HG03521 (cell line): ENCODE results near the gene COPS3.

ENCODE experiments used
- ATAC-seq: cut with Tn5 transposase; IDR thresholded peaks from one replicate; pipeline ENCODE4 v1.9.1; 2021; ENCODE audit warnings: mild to moderate bottlenecking, moderate library complexity; ENCODE audit not compliant: unreplicated experiment

Gene COPS3

DNA sequence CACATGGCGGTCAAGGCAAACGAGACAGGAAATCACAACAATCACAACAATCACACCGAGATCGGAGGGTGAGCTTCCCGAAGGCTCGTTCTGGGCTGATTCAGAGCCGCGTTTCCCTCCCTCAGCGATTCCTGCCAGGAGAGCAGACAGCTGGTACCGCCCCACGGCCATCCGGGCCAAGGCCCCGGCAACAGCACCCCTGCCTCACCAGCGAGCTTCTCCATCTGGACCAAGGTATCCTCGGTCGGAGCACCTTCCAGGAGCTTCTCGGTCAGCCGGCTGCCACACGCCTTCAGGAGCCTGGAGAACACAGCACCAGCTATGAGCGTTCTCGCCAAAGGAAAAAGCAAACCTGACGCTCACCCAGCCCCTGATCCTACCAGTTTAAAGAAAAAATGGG is 59.7 kb downstream of the COPS3 start:
- ATAC-seq: no peak

DNA sequence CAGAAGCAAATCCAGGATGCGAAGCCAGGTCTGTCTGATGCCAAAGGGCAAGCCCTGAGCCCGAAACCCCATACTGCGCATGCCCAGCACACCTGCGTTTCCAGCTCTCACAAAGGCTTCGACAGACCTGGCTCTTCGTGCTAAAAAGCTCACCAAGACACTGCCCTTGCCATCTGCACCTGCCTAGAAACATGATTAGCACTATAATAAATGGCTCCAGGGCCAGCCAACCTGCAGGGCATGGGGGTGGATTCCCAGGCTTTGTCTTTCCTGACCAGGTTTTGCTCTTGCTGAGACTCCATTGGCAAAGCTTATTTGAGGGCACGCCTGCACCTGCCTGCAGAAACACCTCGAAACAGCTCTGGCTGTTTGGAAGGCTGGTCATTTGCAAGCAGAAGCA is 60.5 kb downstream of the COPS3 start:
- ATAC-seq: no peak

DNA sequence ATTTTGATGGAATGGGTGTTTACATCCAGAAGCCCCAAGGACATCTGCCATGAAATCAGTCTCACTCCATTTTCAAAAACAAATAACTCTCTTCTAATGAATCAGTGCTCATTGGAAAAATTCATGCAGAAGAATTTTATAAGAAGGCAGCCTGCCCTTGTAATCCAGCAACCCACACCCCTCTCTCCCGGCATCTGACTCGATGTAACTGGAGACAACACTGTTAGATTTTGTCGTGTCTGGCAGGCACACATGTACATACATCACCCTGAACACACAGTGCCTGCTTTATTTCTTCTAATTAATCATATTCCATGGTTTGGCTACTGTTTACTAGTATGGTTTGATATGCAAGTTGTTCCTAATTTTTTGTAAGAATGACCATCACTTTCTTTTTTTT is 63.1 kb downstream of the COPS3 start:
- ATAC-seq: no peak

DNA sequence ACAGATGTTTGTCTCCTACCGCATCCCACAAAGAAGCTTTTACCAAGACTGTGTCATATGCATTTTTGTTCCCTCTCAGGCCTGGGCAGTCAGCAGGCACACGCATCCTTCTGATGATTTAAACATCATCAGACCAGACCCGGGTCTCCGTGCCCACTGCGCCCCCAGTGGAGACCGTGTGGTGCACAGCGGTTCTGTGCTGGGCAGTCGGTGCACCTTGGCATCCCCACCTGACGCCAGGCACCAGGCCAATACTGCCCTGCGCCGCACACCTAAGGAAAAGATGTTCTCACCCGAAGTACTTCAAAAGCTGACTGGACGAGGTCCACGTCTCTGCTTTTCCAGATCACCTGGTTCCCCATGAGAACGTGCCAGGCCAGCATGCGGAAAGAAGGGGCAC is 64.3 kb downstream of the COPS3 start:
- ATAC-seq: no peak

DNA sequence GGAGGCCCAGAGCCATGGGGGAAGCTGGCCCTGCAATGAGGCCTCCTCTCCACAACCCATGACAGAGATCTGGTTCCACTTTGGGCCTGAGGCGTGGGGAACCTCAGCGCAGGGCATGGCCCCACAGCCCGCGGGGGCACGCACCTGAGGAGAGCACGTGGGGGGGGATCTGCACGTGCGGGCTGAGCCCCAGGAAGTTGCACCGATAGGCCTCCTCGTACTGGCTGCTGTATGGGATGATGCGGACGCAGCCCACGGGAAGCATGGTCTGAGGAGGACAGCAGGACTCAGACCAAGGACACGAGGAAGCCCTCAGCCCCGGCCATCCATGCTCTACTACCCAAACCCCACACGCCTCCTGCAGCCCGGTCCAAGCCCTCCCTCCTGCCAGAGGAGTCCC is 64.8 kb downstream of the COPS3 start:
- ATAC-seq: no peak

DNA sequence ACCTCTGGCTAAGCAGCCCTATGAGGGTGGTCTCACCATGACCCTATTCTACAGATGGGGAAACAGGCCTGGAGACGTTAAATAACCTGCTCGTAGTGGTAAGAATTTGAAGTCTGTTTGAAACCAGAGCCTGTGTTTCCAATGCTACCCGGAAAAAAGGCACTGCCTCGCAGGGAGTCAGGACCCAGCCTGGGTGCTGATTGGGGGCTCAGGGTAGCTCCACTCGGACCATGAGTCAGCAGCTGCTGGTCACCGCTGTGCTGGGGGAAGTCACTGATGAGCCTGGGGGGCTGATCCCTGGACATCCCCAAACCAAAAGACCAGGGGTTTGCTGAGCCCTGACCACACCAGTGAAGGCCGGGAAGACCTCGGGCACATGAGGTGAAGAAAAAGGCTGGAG is 65.5 kb downstream of the COPS3 start:
- no peak for ATAC-seq

DNA sequence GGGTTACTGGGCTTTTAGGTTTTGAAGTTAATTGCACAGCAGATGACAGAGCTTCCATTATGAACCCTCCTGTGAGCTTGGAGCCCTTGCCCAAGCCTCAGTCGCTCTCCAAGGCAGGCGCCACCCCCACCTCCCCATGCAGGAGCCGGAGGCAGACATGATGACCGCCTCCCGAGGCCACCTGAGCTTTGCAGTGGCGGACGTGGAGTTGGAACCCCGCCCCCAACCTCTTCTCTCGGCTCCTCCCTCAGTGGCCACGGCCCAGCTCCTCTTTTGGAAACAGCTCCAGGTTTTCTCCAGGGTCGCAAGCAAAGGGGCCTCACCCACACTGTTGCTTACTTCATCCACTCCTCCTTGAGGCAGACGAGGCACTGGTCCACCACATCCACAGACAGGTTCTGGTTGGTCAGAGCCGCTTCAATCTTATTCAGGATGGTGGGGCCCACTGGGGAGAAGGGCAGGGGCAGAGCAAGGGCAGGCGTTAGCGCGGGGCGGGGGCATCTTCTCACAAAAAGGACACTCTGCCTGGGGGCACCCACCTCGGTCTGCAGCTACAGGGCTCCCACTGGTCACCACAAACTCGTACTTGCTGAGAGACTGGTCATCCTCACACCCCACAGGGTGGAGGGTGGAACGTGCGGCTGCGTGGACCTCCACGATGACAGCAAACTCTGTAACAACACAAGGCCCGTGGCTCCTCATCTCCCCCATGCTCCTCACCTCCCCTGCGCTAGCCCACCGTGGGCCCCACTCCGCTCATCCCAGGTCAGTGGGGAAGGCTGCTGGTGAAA is 66.2 kb downstream of the COPS3 start:
- no peak for ATAC-seq

DNA sequence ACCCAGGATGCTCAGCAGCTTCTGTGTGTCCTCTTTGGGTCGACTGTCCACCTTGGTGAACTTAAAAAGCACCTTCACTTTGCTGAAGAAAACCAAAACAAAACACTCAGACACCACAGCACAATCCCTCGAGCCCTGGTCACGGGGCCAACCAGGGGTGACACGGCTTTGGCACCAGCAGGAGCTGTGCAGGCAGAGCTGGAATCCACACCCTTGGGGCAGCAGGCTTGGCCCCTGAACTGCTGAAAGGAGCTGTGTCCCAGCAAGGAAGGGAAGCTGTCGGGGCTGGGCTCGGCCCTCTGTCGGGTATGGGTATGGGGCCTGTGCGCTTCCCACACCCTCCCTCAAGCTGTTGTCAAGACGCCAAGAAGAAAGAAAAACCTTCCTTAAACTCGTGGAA is 67.3 kb downstream of the COPS3 start:
- ATAC-seq: no peak

DNA sequence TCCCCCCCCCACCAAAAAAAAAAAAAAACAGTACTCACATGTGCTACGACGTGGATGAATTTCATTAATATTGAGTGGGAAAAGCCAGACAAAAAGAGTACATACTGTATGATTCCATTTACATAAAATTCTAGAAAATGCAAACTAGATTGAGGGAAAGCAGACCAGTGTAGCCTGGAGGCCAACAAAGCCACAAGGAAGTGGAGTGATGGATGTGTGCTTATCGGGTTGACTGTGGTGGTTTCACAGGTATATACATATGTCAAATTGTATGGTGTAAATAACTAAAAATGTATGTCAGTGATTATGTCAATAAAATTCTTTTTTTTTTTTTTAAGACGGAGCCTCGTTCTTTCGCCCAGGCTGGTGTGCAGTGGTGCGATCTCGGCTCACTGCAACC is 73.0 kb downstream of the COPS3 start:
- no peak for ATAC-seq

DNA sequence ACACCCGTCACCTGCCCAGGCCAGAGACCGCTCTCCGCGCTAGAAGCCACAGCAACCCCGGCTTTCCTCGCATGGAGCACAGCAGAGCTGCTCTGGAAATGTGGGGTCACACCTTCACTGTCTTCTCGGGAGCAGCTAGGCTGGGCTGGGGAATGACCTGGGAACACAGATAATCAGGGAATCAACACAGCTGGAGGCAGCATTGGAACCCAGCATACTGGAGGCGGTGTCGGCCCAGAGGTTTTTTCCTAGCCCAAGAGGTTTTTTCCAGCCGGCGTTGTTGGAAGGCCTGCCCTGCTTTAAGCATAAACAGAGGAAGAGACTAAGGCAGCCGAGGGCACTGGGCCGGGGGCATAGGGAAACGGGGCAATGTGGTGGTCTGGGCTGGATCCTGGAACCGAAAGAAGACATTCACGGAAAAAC is 74.1 kb downstream of the COPS3 start:
- no peak for ATAC-seq

DNA sequence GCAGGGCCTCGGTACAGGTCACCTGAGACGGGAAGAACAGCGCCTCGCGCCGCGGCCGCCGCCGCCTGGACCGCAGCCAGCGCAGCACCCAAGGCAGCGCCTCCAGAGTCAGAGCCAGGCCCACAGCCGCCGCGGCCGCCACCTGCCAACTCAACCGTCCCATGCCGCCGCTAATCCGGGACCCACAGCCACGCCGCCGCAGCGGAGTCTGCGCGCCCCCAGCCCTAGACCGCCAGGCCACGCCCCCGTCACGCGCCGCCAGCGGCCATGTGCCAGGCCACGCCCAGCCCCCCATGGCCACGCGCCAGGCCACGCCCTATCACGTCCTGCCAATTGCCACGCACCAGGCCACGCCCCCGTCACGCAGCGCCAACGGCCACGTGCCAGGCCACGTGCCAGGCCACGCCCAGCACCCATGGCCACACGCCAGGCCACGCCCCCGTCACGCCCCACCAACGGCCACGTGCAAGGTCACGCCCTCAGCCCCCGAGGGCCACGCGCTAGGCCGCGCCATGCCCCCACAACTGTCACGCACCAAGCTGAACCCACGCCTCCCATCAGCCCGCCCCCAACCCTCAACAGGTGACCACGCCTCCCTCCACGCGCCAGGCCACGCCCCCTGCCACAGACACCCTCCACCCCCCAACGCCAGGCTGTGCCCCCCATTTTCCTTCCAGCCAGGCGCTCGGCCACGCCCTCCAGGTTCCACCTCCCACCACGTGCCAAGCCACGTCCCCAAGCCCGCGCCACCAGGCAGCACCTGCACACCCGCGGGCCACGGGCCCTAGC is 74.7 kb downstream of the COPS3 start, which contains the start of gene PLD6:
Gene PLD6, minus strand, starts transcription at position 210 of the 789 bp plus-strand sequence. Its CDS starts 47 bp downstream, at position 163.
- peak; percentile 66 for ATAC-seq

DNA sequence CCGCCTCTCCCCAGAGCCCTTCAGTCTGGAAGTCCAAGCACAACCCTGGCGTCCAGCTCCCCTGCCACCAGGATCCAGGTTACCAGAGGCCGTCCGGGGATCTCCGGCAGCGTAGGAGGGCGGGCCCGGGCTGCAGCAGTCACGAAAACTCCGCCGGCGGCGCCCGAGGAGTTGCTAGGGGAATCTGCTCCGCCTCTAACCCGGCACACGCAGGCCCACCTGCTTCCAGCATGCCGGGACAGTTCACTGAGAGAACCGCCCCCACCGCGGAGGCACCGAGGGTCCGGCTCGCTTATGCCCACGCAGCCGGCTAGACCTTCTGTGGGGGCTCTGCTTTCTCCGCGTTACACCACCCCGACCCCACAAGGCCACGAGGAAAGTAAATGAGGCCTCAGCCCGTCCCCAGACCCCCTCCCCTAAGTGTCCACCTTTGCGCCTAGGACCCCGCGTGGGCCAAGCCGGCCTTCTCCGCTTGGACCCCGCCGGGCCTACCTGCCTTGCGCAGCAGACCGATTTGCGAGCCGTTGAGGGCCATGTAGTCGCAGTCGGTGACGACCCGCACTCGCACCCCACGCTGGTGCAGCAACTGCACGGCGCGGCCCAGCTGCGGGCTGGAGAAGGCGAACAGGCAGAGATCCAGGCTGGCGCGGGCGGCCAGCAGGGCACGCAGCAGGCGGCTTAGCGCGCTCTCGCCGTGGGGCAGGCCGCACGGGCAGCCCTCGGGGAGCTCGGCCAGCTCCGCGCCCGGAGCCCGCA is 75.5 kb downstream of the COPS3 start:
- peak; percentile 23 for ATAC-seq

DNA sequence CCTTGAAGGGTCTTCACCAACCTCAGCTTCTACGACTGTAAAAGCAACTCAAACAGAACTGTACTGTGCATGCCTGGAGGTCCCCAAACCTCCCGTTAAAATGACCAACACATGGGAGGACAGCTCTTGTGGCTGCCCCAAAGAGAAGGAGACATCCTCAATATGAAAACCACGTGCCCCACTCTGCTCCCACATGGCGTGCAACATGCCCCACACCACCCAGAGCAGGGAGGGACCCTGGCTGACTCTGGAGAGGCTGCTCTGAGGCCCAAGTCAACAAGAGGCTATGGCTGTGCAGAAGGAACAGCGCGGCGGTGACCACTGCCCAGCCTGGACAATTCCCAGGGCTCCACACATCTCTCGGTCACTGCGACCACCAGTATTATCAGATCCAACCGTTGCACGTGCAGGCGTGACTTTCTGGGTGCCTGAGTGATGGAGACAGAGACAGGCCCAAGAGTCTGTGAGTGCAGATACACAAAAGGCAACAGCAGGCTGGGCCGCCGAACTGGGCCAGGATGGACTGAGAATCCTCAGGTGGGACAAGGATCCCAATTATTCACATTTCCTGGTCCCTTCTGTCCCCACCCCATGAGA is 76.3 kb downstream of the COPS3 start:
- ATAC-seq: no peak

DNA sequence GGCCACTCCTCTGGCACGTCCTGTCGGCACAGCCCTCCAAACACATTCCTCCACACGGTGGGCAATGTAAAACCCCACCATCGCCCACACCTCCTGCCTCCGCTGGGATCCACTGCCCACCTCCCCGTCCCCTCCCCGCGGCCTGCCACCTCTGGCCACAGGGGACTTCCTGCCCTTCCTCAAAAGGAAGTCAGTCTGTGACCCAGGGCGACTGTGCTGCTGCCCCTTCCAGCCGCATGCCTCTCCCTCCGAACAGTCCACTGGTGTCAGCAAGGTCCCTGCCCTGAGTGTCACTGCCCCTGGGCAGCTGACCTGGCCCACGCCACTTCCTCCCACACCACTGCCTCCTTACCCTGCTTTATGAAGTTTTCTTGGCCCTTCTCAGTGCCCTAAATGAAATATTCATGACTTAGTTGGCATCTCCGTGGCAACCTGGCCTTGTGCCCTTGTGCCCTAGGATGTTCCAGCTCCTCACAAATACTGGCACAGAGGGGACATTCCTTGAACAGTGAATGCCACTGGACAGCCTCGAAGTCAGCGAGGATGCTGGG is 76.9 kb downstream of the COPS3 start:
- no peak for ATAC-seq

DNA sequence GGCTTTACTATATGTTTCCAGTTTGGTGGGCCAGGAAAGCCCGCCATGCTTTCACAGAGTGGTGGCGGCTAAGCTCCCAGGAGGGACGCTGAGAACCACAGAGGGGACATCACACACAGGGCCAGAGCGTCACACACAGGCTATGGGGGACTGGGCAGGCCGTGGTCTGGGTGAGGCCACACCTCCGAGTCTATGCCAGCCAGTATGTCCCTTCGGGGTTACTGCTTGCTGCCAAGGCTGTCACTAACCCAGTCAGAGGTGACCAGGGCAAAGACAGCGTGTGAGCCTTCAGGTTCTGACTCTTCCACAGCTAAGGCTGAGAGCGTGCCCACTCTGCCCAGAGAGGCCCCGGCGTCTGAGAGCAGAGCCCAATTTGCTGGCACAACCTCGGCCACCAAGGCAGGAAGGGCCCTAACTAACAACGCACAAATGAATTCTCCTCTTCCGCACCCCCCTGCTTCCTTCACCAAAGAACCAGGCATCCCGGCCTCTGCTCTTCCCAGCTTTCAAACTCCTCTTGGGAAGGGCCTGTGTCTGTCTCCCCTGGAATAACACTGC is 77.8 kb downstream of the COPS3 start:
- ATAC-seq: no peak

DNA sequence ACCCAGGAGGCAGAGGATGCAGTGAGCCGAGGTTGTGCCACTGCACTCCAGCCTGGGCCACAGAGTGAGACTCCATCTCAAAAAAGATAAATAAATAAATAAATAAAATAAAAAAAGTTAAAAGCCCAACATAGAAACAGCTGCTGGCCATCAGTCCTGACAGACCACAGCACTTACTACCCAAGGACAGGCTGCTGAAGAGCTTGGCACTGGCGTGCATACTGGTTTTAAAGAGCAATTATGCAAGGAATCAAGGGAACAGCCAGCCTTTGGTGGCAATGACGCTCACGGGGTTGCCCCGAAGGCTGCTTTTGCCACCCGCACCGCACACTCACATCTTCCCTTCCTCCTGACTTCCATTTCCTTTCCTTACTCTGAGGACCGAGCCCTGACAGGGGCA is 79.1 kb downstream of the COPS3 start:
- ATAC-seq: no peak

DNA sequence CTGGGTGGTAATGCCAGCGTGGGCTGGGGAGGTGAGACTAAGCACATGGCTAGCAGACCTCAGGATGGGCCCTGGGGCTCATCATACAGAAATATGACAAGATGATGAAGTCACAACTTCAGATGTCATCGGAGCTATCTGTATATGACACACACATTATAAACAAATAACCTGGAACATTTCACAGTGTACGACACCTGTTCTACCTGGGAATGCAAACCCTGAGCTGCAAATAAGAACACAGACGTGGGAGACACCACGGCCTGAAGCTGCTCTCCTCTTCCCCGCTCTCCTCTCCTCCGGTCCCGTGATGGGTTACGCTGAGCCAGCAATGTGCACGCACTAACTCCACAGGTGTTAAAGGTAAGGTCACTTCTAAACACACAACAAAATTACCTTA is 79.8 kb downstream of the COPS3 start:
- no peak for ATAC-seq

DNA sequence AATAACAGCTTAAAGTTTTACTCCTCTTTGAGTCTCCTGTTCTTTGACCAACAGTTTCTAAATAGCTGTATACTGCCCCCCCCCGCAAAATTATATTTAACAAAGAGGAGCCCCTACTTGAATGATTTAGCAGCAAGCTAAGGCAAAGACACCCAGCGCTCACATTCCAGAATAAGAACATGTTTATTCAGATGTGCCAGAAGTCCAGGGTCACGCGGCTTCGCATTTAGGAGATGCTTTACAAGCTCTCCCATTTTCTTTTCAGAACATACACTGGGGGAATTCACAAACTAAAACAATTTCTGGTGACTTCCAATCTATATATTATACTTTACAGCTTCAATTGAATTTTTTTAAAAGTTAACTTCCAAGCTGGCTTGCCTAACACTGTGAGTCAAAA is 80.2 kb downstream of the COPS3 start:
- no peak for ATAC-seq

DNA sequence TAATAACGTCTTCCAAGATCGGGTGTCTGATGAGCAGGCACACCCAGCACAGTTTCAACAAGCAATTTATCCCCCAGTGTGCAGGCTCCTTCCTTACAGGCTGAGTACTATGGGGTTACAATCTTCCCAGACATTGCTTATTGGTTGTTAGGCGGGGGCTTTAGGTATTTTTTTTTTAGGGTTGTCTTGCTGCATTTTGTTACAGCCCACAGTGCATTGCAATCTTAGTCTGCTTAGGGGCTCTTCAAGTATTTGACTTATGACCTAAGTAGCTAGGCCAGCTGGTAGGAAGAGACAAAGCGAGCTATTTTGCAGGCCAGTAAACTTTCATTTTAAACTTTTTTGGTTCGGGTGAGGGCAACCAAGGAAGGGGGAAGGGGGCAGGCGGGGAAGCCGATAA is 80.7 kb downstream of the COPS3 start:
- ATAC-seq: no peak

DNA sequence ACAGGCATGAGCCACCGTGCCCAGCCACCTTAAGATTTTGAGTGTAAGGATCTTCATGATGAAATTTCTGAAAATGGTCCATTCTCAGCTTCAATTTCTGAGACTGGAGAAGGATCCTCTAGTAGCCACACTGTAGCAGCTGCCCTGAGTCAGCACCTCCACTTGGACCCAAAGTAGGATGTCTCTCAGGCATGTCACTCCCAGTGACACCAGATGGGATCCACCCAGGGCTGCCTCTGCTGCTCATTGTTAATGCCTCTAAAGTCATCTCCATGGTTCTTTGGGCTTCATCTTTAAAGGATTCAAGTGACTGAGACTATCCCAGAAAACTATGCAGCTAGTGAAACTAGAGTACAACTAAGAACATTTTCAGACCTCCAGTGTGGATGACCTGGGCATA is 82.8 kb downstream of the COPS3 start:
- no peak for ATAC-seq

DNA sequence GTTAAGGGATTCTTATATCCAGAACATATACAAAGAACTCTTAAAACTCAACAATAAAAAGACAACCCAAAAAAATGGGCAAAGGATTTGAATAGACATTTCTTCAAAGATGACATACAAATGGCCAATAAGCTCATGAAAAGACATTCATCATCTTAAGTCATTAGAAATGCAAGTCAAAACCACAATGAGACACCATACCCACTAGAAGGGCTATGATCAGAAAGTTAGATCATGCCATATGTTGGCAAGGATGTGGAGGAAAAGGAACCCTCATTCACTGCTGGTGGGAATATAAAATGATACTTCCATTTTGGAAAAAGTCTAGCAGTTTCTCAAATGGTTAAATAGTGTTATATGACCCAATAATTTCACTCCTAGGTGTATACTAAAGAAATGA is 84.3 kb downstream of the COPS3 start:
- no peak for ATAC-seq
